GM18870 (cell line): ENCODE measurements around the gene ABLIM2.
"Not testable (repeated sequence)": the region's sequence is repeated elsewhere in the genome, so short reads cannot be mapped to it uniquely, and the experiment has no call there.

Experiments used
- ATAC-seq: cut with Tn5 transposase; IDR thresholded peaks from one replicate; pipeline ENCODE4 v1.9.1; 2021; ENCODE audit warnings: moderate library complexity; ENCODE audit not compliant: unreplicated experiment

ABLIM2 gene

GRCh38 chr4:8142556-8142955 lies 16.1 kb downstream of the ABLIM2 start:
- no peak for ATAC-seq

GRCh38 chr4:8141935-8142334 lies 16.7 kb downstream of the ABLIM2 start:
- ATAC-seq: no peak

- ATAC-seq: no peak
Measured at GRCh38 chr4:8140915-8141314, 17.7 kb downstream of the ABLIM2 start.

GRCh38 chr4:8139726-8140125 lies 18.9 kb downstream of the ABLIM2 start:
- not testable (repeated sequence) for ATAC-seq

- ATAC-seq: no peak
Measured at GRCh38 chr4:8136972-8137710, 21.5 kb downstream of the ABLIM2 start.

- no peak for ATAC-seq
Measured at GRCh38 chr4:8136529-8136928, 22.1 kb downstream of the ABLIM2 start.

- no peak for ATAC-seq
Measured at GRCh38 chr4:8135666-8136065, 22.9 kb downstream of the ABLIM2 start.

GRCh38 chr4:8133897-8134563 lies 24.6 kb downstream of the ABLIM2 start:
- no peak for ATAC-seq

- no peak for ATAC-seq
Measured at GRCh38 chr4:8132947-8133705, 25.5 kb downstream of the ABLIM2 start.

GRCh38 chr4:8132400-8132799 lies 26.2 kb downstream of the ABLIM2 start:
- no peak for ATAC-seq

- ATAC-seq: no peak
Measured at GRCh38 chr4:8131826-8132225, 26.8 kb downstream of the ABLIM2 start.

GRCh38 chr4:8131210-8131609 lies 27.4 kb downstream of the ABLIM2 start:
- ATAC-seq: no peak

GRCh38 chr4:8130346-8131066 lies 28.1 kb downstream of the ABLIM2 start:
- ATAC-seq: no peak

- ATAC-seq: no peak
Measured at GRCh38 chr4:8129785-8130184, 28.8 kb downstream of the ABLIM2 start.

GRCh38 chr4:8129136-8129535 lies 29.5 kb downstream of the ABLIM2 start:
- ATAC-seq: no peak

GRCh38 chr4:8128100-8128856 lies 30.3 kb downstream of the ABLIM2 start:
- ATAC-seq: no peak

GRCh38 chr4:8127051-8127826 lies 31.4 kb downstream of the ABLIM2 start:
- ATAC-seq: no peak

- no peak for ATAC-seq
Measured at GRCh38 chr4:8126523-8126922, 32.1 kb downstream of the ABLIM2 start.

- ATAC-seq: no peak
Measured at GRCh38 chr4:8125526-8126056, 33.0 kb downstream of the ABLIM2 start.
